A549 treated with Hydrocortisone at 1 μM for 4 hours (cell line): Measurements from ENCODE around the gene MOB3B. TPM values are rescaled to one million over a fixed set of nuclear protein-coding genes. Genes with fewer than 3 reads are reported as not detected.

Source experiments
- total RNA-seq: library from RNA; stranded (reverse); fragments of 200-300 nt; extraction: Qiagen RNA extraction; gene quantifications from 5 replicates; pipeline ENCODE4 v1.2.3, GENCODE V29; 2022

The MOB3B gene
- total RNA-seq, result 8.7 to 14.4 TPM (median 10.6 TPM) in 5 replicates

DNA sequence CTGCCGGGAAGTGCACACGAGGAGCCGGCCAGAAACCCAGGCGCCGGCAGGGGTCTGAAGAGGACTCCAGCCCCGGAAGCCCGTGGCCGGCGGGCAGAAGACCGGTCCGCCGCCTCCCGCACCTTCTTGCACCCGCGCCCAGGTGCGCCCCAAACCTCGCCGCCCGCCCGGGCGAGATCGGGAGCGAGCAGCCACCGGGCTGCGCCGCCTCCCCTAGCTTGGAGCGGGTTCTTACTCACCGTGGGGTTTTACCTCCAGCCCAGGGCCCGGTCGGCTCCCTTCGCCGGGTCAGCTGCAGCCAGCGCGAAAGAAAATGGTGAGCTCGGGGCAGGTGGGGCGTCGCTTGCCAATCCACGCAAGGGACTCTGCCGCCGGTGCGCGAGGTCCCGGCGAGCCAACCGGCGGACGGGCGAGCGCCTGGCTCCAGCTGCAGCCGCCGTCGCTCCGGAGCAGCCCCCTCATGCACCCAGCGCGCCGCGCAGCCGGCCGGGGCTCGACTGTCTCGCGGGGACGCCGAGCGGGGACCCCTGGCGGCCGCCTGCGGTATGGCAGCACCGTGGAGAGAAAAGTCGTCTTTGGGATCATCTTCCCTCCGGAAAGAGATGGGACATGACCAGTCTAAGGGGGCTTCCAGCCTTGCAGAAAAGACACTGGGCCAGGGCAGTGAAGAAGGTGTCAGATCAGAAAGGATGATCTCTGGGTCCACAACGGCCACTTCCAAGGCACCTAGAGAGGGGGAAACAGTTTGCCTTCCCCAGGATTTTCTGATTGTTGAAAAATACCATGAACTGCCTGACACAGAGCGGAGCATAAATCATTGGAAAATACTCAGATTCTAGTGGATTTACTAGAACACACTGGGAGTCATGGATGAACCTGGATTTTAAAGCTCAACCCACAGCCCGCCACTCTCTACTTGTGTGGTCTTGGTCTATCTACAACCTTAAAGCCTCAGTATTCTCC is at the start of gene MOB3B:
TSS of gene MOB3B (minus strand) at position 499 of the 963 bp plus-strand sequence. CDS start 74,264 bp downstream, outside the sequence.

DNA sequence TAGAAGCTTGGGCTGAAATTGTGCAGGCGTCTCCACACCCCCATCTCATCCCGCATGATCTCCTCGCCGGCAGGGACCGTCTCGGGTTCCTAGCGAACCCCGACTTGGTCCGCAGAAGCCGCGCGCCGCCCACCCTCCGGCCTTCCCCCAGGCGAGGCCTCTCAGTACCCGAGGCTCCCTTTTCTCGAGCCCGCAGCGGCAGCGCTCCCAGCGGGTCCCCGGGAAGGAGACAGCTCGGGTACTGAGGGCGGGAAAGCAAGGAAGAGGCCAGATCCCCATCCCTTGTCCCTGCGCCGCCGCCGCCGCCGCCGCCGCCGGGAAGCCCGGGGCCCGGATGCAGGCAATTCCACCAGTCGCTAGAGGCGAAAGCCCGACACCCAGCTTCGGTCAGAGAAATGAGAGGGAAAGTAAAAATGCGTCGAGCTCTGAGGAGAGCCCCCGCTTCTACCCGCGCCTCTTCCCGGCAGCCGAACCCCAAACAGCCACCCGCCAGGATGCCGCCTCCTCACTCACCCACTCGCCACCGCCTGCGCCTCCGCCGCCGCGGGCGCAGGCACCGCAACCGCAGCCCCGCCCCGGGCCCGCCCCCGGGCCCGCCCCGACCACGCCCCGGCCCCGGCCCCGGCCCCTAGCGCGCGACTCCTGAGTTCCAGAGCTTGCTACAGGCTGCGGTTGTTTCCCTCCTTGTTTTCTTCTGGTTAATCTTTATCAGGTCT is 43.5 kb upstream of the MOB3B start, which contains the start of gene C9orf72:
TSS of gene C9orf72 (minus strand) at position 564 of the 716 bp plus-strand sequence. CDS start 6,361 bp downstream, outside the sequence.

DNA sequence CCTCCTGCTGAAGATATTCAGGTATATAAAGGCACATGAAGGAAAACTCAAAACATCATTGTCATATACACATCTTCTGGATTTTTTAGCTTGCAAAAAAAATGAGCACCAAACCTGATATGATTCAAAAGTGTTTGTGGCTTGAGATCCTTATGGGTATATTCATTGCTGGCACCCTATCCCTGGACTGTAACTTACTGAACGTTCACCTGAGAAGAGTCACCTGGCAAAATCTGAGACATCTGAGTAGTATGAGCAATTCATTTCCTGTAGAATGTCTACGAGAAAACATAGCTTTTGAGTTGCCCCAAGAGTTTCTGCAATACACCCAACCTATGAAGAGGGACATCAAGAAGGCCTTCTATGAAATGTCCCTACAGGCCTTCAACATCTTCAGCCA is 5.4 kb downstream of the MOB3B start, which contains the start of gene IFNK:
TSS of gene IFNK (plus strand) at position 55 of the 400 bp plus-strand sequence. CDS start at position 102, 47 bp downstream.

DNA sequence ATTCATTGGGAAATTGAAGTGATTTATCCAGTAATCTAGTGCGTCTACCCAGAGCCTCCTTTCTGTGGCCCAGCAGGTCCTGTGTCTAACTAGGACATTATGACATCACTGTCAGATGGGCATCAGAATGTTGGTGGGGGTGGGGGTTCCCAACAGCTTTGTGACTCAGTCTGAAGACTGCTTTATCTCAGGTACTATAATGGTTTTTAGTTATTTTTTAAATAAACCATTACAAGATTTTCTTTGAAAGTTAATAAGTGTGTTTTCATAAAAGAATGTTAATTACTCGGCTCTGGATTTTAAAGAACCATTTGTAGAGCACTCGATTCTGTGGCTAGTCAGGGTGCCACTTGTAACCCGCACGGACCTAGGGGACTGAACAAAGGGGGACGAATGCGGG is 232.6 kb downstream of the MOB3B start, which contains the start of gene EQTN:
TSS of gene EQTN (minus strand) at position 101 of the 400 bp plus-strand sequence. CDS start at position 6, 95 bp downstream.

Other genes with a start within 250 kb of the MOB3B start
- gene EQTN, start 232.7 kb downstream of the MOB3B start, total RNA-seq, result not detected in 5 replicates
- gene IFNK, start 5.5 kb downstream of the MOB3B start, total RNA-seq, result 0.09 TPM in 1 of 5 replicates, not detected in the others
- gene C9orf72, start 43.7 kb upstream of the MOB3B start, total RNA-seq, result 3.4 to 5.2 TPM (median 4.3 TPM) in 5 replicates